NCI-H524 treated with DMSO at 0.1 percent for 48 hours (cell line): Measurements from ENCODE around the gene SPATS1.
"Not testable (repeated sequence)": the region's sequence is repeated elsewhere in the genome, so short reads cannot be mapped to it uniquely, and the experiment has no call there.

ENCODE experiments used
- DNase-seq: peaks from one replicate; lab custom pipeline; 2025; lab: John Stamatoyannopoulos, UW

The SPATS1 gene

DNA sequence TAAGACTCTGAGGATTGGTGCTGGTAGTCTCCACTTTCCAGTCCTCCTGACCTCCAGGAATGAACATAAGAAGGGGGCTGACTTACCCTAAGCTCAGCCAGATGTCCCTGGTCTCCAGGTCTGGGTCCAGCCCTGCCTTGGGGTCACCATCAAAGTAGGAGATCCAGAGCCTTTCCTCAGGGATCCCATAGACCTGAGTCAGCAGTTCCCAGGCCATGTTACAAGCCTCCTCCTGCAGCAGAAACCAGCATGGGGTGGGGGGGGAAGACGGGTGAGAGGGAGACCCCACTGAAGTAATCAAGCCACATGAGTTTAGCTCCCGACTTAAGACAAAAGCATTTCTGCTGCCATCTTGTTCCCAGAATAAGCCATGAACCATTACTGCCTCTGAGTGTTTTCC, 31.1 kb upstream of the SPATS1 start:
- no peak for DNase-seq

DNA sequence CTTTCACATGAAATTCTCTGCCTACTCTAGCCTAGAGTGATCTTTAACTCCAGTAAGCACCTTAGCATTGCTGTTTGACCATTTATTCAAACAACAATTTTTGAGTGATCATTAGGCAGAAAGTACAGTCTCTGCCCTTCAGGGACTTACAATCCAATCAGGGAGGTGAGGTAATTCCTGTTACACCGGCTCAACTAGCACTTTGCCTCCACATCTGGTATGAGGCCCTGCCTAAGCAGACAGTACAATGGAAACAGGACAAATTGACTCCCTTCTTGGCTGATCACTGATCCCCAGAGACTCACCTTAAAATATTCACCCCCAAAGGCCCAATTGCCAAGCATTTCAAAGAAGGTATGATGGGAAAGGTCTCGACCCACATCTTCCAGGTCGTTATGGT, 30.7 kb upstream of the SPATS1 start:
- DNase-seq: no peak

DNA sequence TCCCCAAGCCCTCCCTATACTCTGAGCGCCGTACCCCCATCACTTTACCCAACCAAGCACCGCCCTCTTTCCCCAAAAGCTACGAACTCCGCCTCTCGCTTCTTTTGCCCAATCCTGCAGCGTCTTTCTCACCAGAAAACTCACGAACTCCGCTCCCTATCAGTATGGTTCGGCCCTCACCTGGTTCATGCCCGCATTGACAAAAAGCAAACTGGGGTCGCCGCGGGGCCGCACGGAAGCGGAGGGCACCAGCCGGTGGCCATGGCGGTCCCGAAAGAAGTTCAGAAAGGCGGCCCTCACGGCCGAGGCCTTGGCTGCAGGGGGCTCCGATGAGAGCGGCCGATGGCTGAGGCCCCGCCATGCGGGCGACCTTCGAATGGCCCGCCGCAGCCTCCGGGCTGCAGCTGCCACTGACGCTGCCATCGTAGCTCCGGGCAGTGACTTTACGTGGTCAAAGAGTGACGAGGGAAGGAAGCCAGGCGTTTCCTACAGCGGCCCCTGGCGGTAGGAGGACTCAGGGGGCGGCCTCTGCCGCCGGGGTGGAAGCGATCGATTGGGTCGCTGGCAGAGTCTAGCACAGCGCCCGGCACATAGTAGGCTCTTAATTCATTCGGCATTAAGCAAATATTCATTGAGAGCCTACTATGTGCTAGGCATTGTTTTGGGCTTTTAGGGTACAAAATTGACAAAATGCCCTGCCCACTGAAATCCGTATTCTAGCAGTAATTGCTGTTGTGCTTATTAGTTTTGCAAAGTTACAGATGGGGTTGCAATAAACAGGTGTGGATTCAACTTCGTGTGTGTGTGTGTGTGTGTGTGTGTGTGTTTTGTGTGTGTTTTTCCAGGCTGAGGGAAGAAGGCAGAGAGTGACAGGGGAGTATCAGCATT, 29.3 kb upstream of the SPATS1 start, which contains the start of gene AARS2:
TSS of gene AARS2 (minus strand) at position 447 of the 888 bp plus-strand sequence. CDS start at position 423, 24 bp downstream.
- peak; percentile 25 for DNase-seq

DNA sequence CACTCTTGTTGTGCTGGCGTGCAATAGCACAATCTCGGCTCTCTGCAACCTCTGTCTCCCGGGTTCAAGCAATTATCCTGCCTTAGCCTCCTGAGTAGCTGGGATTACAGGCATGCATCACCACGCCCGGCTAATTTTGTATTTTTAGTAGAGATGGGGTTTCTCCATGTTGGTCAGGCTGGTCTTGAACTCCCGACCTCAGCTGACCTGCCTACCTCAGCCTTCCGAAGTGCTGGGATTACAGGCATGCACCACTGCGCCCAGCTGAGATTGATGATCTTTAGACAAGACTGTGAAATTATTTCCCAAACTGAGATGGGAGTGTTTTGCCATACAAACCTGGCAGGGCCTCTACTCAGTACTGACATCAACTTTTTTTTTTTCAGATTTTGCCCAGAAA, 27.8 kb upstream of the SPATS1 start:
- DNase-seq: not testable (repeated sequence)

DNA sequence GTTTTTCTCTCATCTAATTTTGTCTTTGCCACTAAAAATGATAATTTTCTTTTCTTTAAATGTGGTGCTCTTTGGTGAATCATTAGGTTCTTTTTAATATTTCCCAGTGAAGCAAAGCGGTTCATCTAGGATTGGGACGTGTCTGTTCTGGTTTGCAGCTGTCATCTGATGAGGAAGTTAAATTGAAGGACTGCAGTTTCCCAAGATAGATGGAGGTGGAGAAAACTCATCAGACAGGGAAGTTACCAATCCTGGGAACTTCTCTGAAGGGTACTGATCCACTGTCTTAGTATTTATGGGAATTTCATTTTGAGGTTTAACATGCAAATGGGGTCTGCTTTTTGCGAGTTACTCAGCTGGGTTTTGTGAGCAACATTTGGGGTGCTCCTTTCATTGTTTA, 26.9 kb upstream of the SPATS1 start:
- no peak for DNase-seq

DNA sequence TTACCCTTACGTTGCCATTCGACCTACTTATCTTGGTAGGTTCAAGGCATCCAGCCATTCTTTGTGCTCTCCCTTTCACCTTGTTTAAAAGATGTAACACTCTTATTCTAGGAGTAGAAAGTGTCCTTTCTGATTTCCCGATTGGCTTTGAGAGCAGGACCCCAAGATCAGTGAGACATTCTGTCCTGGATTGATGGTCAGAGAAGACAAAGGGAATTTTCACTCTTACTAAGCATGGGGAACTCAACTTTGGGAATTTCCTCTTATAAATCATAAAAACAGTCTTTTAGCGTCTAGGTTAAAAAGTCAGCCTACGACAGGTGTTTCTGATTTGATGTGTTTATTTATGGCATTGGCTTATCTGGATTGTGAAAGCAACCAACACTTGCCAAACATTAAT, 26.5 kb upstream of the SPATS1 start:
- DNase-seq: no peak

DNA sequence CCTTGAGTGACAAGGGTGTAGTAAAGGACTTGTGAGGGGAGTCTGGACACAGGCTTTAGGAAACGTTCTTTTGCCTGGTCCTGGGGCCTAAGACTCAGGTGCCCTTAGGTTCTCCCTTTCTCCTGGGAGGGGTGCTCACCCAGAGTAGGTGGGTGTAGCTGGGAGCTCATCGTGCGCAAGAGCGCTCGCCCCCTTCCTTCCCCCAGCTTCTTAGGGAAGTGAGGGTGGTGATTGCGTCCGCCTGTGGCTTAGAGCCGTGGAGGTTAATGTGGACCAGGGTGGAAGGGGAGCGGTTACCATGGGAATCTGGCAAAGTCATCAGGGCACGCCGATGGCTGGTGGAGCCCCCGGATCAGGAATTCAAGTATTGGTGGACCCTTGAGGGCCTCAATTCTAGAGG, 26.0 kb upstream of the SPATS1 start:
- DNase-seq: no peak

DNA sequence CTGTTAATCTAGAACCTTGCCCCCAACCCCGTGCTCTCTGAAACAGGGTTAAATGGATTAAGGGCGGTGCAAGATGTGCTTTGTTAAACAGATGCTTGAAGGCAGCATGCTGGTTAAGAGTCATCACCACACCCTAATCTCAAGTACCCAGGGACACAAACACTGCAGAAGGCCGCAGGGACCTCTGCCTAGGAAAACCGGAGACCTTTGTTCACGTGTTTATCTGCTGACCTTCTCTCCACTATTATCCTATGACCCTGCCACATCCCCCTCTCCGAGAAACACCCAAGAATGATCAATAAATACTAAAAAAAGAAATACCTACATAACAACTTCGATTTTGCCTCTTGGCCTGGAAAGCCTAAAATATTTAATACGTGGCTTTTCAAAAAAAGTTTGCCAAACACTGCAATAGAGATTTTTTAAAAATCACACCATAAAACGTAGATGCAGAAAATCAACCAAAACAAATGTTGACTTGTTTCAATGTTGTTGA, 25.3 kb upstream of the SPATS1 start:
- peak; percentile 38 for DNase-seq

DNA sequence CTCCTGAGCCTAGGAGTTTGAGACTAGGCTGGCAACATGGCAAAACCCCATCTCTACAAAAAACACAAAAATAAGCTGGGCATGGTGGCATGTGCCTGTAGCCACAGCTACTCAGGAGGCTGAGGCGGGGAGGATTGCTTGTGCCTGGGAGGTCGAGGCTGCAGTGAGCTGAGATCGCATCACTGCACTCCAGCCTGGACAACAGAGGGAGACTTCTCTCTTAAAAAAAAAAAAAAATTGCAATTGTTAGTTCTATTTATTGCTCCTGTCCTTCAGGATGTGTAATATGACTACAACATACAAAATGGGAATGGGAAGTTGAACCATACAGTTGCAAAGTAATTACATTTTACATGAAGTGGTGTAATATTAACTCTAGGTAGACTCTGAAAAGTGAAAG, 21.2 kb upstream of the SPATS1 start:
- no peak for DNase-seq

DNA sequence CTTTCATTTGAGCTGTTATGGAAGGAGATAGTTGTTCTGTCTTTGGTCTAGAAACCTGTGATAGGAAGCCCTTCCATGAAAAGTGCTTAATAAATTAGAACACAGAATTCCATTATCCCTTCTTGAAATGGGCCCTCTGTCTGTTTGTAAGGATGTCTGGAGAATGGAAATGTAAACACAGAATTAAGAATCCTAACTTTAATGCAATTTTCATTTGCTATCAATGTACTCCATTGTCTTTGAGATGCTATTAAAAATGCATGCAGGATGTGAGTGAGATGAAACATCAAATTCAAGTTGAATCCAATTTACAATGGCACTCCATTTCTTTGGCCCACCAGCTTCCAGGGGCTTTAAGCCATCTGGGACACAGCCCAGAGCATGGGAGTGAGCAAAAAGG, 15.4 kb upstream of the SPATS1 start:
- DNase-seq: no peak

DNA sequence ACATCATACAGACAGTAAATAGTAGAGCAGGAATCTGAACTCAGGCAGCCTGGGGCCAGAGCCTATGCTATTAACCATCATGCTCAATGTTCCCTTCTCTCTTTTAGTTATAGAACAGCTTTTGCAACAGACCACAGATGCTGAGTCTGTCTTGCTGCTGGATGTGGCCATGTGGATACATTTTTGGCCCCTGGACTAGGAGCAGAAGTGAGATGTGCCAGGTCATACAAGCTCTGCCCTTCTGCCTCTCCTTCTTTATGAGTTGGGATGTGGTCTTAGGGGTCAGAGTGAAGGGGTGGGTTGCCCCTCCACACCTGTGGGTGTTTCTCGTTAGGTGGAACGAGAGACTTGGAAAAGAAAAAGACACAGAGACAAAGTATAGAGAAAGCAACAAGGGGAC, 14.7 kb upstream of the SPATS1 start:
- no peak for DNase-seq

DNA sequence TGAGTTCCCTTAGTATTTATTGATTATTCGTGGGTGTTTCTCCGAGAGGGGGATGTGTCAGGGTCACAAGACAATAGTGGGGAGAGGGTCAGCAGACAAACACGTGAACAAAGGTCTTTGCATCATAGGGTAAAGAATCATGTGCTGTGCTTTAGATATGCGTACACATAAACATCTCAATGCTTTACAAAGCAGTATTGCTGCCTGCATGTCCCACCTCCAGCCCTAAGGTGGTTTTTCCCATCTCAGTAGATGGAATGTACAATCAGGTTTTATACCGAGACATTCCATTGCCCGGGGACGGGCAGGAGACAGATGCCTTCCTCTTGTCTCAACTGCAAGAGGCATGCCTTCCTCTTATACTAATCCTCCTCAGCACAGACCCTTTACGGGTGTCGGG, 14.2 kb upstream of the SPATS1 start:
- not testable (repeated sequence) for DNase-seq

DNA sequence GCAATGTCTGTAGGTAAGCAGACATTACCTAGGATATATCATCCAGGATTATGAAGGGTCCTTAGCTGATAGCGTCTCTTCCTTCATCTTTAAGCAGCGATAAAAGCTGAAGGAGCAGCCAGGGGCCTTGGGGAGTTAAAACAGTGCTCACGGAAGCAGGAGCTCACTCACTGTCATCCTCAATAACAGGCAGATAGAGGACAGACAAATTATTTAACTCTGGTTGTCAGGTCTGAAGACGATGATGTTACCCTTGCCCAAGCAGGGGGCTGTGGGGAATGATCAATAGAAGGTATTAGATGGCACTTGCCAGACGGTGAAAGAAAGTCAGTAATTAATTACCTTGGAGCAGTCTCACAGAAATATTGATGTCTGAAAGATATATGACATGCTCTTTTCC, 12.6 kb upstream of the SPATS1 start:
- DNase-seq: no peak

DNA sequence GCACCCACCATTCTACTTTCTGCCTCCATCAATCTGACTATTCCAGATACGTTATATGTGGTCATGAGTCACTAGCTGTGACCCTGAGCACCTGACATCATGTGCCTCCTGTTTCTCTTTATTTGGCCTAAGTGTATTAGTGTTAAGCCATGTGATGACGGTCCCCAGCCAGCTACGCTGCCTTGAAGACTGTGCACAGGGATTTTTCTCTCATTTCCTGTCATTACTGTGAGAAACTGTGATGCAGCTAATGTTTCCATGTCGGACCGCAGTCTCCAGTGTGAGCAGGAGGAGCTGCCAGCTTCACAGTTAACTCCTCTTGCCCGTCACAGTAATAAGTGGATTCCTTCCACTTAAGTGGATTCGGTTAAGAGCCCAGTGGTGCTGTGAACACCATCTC, 9.9 kb upstream of the SPATS1 start:
- DNase-seq: peak; percentile 37

DNA sequence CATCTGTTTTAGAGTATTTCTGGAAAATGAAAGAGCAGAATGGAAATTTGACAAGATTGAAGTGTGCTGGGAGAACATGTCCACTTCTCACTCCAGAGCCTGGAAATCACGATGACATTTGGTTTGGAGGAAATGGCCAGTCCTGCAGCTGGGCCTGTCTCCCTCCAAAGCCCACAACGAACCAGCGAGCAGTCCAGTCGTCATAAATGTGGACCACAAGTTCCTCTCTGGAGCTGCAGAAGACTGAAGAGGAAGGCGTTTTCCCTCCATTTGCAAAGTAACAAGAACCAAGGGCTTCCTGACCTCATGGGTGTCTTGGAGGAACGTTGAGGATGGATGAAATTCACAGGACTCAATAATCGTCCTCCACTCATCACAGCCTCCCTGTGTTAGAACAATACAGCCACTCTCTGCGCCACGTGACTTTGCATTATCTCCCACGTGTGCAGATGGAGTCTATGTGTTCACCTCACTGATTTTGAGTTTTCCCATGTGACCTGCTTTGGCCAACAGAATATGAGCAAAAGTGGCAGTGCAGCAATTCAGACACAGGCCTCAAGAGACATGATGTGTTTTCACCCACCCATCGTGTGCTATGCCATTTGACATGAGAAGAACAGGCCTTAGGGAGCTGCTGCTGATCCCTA, 9.1 kb upstream of the SPATS1 start:
- DNase-seq: no peak

DNA sequence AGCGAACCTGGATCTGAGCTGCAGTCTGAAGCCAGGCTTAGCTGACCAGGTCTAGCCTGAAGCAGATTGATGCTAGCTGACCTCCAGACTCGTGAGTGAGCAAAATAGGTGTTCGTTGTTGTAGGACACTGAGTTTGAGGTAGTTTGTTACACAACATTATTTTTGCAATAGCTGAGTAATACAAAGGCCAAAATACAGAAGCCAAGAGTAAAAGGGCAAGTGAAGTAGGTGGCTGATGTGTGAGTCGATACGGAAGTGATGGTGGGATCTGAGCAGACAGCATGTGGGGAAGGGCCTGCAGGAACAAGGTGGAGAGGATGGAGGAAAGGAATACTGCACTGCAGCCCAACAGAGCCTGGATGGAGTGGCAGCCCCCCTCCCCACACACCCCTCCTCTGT, 8.5 kb upstream of the SPATS1 start:
- DNase-seq: no peak

DNA sequence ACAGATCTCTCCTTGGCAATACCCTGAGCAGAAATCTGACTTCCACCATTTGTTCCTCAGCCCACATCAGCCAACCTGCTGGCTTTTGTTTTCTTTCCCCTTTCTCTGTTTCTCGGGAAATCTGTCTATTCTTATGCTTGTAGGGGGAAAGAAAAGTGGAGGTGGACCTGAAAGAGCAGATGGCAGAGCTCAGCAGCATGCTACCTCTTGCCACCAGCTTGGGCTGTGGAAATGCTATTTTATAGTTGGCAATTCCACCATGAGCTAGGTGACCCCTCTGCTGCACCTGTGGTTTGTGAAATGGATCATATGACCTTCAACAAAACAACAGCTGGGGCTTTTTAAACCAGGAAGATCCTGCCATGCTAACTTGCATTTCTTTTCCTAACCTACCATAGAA, 6.8 kb upstream of the SPATS1 start:
- no peak for DNase-seq

DNA sequence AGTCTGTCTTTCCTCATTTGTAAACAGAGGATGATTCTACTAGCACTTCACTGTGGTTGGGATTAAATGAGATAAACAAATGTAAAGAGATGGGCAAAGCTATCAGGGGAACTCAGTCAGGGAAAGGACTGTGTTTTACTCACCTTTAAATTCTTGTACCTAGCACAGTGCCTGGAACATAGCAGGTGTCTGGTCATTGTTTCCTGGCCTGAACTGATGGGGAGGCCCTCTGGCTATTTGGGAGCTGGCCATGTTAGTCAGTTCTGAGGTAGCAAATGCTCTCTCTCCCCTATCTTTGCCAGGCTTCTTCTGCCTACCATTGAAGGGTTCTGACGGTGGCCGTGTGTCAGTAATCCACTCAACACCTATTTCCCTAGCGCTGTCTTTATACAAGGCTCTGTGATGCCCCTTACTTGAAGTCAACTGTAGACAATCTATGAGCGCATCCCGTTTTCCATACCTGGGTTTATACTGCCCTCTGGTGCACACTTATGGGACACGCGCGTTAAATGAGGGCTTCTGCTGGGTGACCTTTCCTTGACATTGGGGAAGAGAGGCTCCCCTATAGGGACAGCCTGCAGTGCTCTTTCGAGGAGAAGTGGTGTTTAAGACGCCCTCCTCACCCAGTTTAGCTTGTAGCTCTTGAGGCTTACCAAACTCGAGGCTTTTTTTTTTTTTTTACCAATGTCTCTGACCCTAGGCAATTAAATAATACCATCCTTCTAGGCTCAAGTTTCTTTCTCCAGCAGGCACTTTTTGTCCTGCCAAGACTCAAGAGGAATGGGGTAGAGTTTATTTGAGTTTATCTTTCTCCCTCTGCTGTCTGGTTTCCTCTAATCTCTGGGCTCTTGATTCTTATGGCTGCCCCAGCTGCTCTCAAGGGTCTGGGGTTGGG, 4.0 kb upstream of the SPATS1 start:
- peak; percentile 18 for DNase-seq

DNA sequence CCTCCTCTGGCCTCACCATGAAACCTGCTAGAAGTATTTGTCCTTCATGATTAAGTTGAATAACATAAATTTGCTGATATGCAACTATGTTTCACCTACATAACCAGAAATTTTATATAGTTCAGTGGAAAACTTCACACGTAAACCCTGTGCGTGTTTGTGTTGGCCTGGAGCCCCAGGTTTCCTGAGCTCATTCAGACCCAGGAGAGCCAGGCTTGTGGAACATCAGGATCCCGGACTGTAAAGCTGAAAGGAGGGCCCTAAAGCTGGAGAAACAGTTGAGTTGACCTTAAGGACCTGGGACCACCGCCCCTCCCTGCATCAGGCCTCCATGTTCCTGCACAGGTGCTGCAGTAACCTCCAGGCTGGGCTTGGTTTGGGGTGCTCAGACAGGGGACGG, 3.1 kb upstream of the SPATS1 start:
- no peak for DNase-seq

DNA sequence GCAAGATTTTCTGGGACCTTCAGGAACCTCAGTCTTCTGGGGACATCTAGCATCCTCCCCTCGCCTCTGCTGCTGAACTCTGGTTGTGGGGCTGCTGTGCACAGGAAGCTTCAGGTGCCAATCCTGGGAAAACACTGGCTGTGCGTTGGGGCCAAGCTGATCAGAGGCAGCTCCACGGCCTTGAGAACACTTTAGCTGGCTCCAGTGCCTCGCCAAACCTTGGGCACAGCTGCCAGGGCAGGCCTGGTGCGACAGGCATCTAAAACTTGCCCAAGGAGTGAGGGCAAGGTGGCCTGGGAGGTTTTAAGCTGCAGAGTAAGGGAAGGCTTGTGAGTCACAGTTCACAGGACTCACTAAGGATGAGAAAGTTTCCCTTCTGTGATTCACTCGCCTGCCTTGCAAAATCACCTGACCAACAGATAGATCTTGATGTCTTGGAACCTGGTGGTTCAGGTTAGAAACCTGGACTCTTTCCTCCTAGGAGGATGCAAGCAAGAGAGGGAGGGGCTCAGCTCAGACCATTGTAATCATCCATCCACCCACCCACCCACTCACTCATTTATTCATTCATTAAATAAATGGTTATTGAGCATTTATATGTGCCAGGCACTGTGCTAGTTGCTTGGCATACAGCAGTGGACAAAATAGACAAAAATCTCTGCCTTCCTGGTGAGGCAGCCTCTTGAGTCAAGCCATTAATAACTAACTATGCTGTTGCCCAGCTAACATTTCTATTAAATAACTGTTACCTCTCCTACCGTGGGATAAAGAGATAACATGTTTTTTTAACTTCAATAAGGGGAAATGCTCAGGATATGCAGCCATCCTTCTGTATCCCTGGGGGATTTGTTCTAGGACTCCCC, 2.5 kb upstream of the SPATS1 start:
- DNase-seq: no peak
